C4-2B (cell line): ENCODE data around the gene DDX1.
A peak's percentile ranks its signal among the peaks of the same experiment; 100 is the strongest.

Experiments
- H3K27ac ChIP-seq: fragments of 450-650 bp; 2 replicates; pipeline ENCODE4 v1.5.1; 2017
- CTCF ChIP-seq: fragments of 450-650 bp; conservative IDR thresholded peaks from 2 replicates; pipeline ENCODE4 v1.5.1; 2017; ENCODE audit warnings: mild to moderate bottlenecking
- ZFX ChIP-seq: fragments of 450-650 bp; IDR thresholded peaks from 2 replicates; pipeline ENCODE4 v1.6.1; 2017

DDX1 gene

DNA sequence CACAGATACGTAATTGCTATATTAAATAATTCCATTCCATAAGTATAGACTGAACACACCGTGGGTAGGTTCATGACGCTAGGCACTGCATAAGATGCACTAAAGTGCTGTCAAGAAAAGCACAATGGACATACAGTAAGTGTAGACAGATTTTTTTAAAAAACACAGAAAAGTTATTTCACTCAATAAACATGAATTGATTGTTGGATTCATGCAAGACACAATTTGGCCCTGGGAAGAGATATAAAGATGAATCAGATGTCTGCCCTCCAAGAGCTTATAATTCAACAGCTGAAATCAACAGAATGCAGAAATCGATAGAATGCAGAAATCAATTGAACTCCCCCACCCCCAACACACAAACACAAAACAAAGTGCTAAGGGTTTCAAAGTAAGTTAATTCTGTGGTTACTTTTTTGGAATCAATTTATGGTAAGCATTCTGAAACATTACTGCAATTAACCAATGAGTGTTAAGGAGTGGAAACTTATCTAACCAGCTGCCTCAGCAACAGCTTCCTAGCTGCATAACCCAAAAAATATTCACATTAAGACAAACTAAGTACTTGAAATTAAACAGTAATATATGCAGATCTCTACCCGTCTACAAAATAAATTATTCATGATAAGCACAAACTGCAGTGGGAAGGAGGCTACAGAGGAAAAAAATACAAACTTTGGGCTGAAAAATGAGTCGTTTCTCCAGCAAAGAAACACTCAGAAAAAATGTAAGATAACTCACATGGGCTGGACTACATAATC, 32.1 kb upstream of the DDX1 start:
- TF ChIP-seq CTCF (no peak), ZFX (no peak)
- H3K27ac ChIP-seq = no peak overlapping the region

DNA sequence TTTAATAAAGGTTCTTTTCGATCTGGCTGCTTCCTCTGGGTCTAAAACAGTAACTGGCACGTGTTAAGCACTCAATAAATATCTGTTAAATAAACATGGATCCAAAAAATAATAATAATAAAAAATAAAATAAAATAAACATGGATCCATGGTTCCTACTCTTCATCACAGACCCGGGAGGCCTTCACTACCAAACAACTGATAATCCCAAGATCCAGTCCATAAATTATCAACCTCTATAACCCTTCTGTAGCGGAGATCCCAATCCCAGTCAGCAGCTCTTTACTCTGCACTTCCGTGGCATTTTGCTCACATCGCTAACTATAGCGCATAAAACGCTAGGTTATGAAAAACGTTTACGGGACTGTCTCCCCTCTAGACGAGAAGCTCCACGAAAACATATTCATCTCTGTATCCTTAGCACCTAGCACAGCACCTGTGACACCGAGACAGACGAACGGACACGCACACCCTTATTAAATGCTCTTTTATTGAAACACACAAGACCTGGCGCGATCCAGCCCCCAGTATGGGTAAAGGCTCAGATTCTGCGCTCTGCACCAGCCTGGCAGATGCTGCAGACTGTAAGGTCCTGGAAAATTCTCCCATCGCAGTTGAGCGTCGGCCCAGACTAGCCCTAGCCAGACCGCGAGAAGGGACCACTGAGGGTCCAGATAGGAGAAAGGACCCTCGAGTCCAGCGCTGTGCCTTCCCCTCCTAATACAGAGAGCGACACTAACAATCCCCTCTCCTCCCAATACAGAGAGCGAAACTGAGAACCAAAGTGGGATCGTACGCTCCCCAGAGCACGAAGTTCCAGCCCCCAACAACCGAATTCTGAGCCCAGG, 31.3 kb upstream of the DDX1 start:
- no peak for TF ChIP-seq ZFX
- TF ChIP-seq CTCF = no peak
- peak overlapping the region; percentile 66 for H3K27ac ChIP-seq

DNA sequence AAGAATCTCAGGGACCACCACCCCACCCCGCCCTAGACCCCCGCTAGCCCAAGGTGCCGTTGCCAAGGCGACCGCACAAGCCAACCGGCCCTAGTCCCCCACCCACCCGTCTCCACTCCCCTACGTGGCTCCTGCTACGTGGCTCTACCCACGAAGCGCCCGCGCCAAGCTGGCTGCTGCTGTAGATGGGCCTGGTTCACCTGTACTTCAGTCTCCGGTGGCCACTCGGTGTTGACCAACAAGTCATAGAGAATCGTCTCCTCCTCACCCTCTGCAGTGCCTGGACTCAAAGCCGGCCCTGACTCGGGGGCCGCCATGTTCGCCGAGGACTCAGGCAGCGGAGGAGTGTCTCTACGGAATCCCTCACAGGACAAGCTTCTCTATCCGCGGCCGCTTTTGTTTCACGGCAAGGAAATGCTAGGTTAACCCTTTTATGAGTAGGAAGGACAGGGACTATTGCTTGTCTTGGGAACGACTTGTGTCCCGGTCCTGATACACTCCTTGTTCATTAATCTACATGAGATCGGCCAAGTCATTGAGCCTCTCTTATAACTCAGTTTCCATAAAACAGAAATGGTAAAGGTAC, 30.6 kb upstream of the DDX1 start, which contains the start of gene NBAS:
NBAS (minus strand) TSS at position 347 of the 586 bp plus-strand sequence; CDS start at position 317, 30 bp downstream.
- no peak for TF ChIP-seq CTCF
- TF ChIP-seq ZFX = no peak
- H3K27ac ChIP-seq = peak within 1 kb of the TSS; percentile 66

DNA sequence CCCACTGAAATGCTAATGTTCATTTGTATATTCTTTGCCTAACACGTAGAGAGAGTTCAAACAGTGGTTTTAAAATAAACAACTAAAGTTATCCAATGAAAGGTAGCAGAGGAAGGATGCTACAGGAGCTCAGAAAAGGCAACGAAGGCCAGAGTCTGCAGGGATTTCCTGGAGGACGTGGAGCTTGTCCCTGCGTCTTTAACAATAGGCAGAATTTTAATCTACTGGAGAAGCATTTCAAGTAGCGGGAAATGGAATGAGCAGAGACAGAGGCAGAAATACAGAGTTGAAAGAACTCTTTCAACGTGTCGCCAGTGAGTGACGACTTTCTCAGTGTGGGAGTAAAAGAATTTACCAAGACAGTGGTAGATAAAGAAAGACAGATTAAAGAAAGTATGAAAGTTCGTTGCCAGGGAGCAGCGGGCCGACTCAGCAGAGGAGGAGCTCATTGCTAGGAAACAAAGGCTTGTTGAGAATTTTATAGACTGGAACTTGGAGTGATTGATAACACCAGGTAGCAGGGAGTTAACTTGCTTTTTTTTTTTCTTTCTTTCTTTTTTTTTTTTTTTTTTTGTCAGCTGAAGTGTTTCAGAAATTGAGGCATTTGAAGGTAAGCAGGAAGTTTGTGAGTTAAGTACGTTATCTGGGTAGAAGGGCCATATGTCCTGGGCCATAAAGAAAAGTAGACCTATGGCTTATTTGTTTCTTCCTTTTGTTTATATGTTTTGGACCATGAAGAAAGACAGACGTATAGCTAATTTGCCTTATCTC, 29.9 kb upstream of the DDX1 start:
- H3K27ac ChIP-seq = peak overlapping the region; percentile 66
- TF ChIP-seq ZFX (no peak), CTCF (no peak)

- TF ChIP-seq CTCF = no peak
- TF ChIP-seq ZFX = no peak
- no peak overlapping the region for H3K27ac ChIP-seq
Observed at GRCh38 chr2:15562354-15563031, 29.2 kb upstream of the DDX1 start.

GRCh38 chr2:15563227-15564100, 28.2 kb upstream of the DDX1 start:
- no peak overlapping the region for H3K27ac ChIP-seq
- TF ChIP-seq CTCF (no peak), ZFX (no peak)
